GM10248 (cell line): ENCODE measurements around the gene ERC2.

Experiments used
- CTCF ChIA-PET: fragments of 300-600 bp; sonication (Branson Sonifier 250); formaldehyde crosslinking; extraction: SDS; loops from one replicate; lab custom pipeline; 2021; ENCODE audit warnings: antibody characterized with exemption; lab: Yijun Ruan, JAX
- POLR2A ChIA-PET: fragments of 350-650 bp; sonication (Branson Sonifier 250); formaldehyde crosslinking; extraction: SDS; loops from one replicate; lab custom pipeline; 2020; ENCODE audit warnings: antibody characterized with exemption; lab: Yijun Ruan, JAX
- DNase-seq: peaks from one replicate; pipeline ENCODE4 v3.0.0; 2012; ENCODE audit errors: extremely low spot score
- TF ChIP-seq, protein P1 (sequence below): IDR thresholded peaks from 2 replicates; pipeline ENCODE4 v1.5.1; 2012; ENCODE audit warnings: mild to moderate bottlenecking, low read depth; ENCODE audit errors: extremely low read depth, missing control alignments, control extremely low read depth

ERC2 gene

DNA sequence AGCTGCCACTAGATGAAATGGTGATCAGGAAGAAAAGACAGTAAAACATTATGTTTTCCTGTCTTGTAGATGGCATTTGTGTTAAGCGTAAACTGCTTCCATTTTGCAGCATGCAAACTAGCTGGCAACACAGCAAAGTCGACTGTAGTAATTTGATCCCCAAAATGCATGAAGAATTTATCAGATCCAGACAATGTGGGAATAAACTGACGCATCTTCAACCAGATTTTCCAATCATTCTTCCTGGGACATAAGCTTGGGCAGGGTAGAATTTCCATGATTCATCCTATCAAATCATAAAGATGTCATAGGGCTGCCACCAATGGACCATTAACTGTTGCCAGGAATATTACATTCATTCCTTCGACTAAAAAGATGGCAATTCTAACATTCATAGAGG is 260.3 kb downstream of the ERC2 start:
- ChIA-PET CTCF (no interaction called here), POLR2A (no interaction called here)
- DNase-seq: no peak
- TF ChIP-seq, protein P1, sequence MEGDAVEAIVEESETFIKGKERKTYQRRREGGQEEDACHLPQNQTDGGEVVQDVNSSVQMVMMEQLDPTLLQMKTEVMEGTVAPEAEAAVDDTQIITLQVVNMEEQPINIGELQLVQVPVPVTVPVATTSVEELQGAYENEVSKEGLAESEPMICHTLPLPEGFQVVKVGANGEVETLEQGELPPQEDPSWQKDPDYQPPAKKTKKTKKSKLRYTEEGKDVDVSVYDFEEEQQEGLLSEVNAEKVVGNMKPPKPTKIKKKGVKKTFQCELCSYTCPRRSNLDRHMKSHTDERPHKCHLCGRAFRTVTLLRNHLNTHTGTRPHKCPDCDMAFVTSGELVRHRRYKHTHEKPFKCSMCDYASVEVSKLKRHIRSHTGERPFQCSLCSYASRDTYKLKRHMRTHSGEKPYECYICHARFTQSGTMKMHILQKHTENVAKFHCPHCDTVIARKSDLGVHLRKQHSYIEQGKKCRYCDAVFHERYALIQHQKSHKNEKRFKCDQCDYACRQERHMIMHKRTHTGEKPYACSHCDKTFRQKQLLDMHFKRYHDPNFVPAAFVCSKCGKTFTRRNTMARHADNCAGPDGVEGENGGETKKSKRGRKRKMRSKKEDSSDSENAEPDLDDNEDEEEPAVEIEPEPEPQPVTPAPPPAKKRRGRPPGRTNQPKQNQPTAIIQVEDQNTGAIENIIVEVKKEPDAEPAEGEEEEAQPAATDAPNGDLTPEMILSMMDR: no peak

DNA sequence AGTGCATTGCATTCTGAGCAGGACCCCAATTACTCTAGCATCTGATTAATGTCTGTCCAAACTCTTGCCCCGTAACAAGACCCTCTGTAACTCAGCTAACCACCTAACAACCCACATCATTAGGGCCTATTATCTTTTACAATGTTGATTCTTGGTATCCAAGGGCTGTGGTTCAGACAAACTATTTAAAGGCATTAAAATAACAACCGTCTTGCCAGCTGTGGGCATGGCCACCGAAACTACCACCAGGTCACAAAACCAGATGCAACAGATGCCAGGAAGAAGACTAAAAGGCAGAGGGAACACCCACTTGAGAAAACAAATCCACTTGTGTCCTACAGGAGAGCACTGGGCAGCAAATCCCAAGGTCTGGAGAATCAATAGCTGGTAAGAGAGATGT is 262.9 kb downstream of the ERC2 start:
- ChIA-PET POLR2A (no interaction called here), CTCF (no interaction called here)
- DNase-seq: no peak
- TF ChIP-seq, protein P1: no peak

DNA sequence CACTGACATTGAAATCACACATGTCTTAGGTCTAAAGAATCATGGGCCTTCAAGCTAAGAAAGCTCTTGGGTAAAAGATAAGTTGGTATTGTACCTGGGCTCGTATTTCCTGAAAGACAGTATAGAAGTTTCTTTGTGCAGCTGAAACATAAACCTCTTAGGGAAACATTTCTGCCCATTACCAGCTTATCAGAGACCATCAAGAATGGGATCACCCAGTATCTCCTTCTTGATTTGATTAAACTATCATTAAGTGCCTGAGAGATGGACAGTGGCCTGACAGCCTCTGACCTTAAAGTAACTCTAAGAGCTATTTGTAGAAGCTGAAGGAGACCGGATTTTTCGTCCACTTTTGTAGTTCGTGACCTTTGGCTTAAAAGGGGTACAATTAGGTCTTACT is 265.3 kb downstream of the ERC2 start:
- ChIA-PET CTCF (interaction anchor here (1.0 kb wide), 1 partner anchor 10 kb away, joined by 3 read pairs; no protein-coding TSS in a partner anchor), POLR2A (no interaction called here)
- TF ChIP-seq, protein P1: no peak
- DNase-seq: no peak

DNA sequence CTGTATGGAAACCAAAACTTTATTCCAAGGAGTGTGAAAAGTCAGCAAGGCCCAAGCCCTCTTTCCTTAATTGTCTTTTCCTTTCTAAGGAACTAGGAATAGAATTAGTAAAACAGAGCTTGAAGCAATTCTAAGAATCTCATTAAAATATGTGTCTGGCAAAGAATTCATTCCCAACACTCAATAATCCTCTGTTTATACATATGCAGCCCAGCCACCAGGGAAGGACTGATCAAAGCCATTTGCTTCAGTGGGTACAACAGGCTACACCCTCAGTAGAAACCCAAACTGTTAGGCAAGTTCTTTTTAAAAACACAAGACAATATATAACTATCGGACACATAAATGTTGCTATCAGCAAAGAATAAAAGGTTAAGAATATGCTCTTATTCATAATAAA is 266.9 kb downstream of the ERC2 start:
- ChIA-PET POLR2A (no interaction called here), CTCF (no interaction called here)
- no peak for DNase-seq
- TF ChIP-seq, protein P1: no peak

DNA sequence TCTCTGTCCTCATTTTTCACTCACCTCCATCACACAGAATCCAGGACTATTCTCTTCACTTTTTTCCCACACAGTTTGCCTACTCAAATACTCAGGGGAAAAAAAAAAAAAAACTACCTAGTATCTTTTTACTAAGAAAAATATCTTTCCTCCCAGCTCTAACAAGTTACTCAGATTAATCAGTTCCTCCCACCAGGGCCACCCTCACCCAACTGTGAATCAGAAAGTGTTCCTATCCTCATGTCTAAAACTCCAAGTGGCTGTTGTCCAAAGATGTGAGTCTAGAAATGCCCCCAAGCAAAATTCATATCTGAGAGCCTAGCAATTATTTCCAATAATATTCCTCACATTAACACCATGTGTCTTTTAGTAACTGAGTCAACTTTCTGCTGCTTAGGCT is 268.0 kb downstream of the ERC2 start:
- ChIA-PET POLR2A (no interaction called here), CTCF (no interaction called here)
- TF ChIP-seq, protein P1: no peak
- no peak for DNase-seq

DNA sequence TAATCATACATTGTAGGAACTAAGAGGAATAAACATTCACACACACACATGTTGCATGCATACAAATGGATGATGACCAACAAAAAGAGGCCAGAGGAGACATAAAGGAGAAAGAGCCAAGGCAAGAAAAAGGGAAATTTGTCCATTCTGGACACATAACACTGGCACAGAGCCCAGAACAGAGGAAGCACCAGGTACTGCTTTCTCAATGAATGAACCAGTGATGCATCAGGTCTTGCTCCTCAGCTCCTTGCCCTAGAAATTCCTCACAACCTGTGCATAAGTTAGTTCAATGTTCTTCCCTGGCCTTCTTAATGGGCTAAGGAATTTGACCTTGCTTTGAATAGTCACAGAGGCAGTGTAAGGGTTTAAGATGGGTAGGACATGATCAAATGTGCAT is 270.3 kb downstream of the ERC2 start:
- ChIA-PET CTCF (no interaction called here), POLR2A (no interaction called here)
- TF ChIP-seq, protein P1: no peak
- no peak for DNase-seq
